Memory B cell (primary cell): Measurements from ENCODE around the gene FAM229A.
"Not testable (repeated sequence)": the region's sequence is repeated elsewhere in the genome, so short reads cannot be mapped to it uniquely, and the experiment has no call there.

Experiments used
- ATAC-seq: fragments of 150-1000 bp; cut with Tn5 transposase; 2 replicates; pipeline ENCODE4 v1.10.0; 2021; ENCODE audit warnings: low read depth, mild to moderate bottlenecking, moderate library complexity
- DNase-seq, 2 donors: peaks; one replicate each; pipeline ENCODE4 v3.0.0; 2022; ENCODE audit warnings: low spot score in 2 of 2
- H3K27ac Mint-ChIP-seq: one replicate; pipeline ENCODE4 v1.8.0; 2022; ENCODE audit warnings: mild to moderate bottlenecking, moderate library complexity, mixed read lengths
- H3K27me3 Mint-ChIP-seq: one replicate; pipeline ENCODE4 v1.8.0; 2022; ENCODE audit warnings: mixed read lengths
- H3K36me3 Mint-ChIP-seq: one replicate; pipeline ENCODE4 v1.8.0; 2022; ENCODE audit warnings: mild to moderate bottlenecking, mixed read lengths
- H3K4me1 Mint-ChIP-seq: one replicate; pipeline ENCODE4 v1.8.0; 2022; ENCODE audit warnings: mixed read lengths
- H3K4me3 Mint-ChIP-seq: one replicate; pipeline ENCODE4 v1.8.0; 2022; ENCODE audit warnings: mild to moderate bottlenecking, moderate library complexity, mixed read lengths
- H3K9me3 Mint-ChIP-seq: one replicate; pipeline ENCODE4 v1.8.0; 2022; ENCODE audit warnings: mixed read lengths

FAM229A gene, protein sequence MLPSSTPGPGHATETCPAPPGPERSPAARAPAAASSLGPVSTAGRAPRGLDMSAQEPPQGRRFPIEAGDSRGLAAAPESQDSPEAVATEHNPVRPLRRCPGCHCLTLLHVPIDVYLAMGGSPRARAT

DNA sequence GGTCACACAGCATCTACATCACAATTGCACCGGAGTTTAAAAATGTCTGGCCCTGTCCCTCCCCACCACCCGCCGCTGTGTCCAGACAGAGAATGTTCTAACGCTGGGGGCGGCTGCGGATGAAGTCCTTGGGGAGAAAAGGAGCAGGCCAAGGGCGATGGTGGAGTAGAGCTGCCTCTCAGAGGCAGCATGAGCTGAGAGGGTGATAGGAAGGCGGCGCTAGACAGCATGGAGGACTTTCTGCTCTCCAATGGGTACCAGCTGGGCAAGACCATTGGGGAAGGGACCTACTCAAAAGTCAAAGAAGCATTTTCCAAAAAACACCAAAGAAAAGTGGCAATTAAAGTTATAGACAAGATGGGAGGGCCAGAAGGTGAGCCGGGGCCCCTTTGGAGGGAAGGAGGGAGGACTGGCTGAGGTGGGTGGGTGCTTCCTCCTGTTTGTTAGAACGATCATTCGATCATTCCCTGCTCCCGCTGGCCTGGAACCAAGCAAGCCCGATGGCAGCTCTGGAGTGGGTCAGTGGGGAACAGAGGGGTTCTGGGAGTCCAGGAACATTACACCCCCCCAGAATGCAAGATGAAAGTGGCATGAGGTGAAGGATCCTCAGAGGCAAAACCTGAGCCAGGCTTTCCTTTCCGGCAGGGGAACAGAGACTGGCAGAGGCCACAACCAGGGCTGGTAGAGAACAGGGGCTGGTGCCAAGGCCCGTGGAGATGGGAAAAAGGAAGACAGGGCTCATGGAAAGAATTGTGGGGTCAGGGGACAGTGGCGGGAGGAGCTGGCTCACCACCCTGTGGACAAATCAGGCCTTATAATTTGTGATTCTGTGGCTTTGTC, at the start of gene FAM229A, which contains the start of gene TSSK3:
Gene FAM229A, minus strand, starts transcription at position 12 of the 840 bp plus-strand sequence. CDS start 394 bp downstream, outside the sequence.
Gene TSSK3, plus strand, starts transcription at position 66 of the 840 bp plus-strand sequence. Its CDS starts 163 bp downstream, at position 229.
- H3K4me1 Mint-ChIP-seq = peaks cover 17% of the 10 kb centered on the region
- no peak for DNase-seq
- no peaks in the 10 kb centered on the region for H3K27me3 Mint-ChIP-seq
- ATAC-seq = no peak
- H3K27ac Mint-ChIP-seq = peak within 1 kb of the TSS; percentile 40
- H3K4me3 Mint-ChIP-seq = peak within 1 kb of the TSS; percentile 61
- no peaks in the 10 kb centered on the region for H3K9me3 Mint-ChIP-seq
- peaks cover 12% of the 10 kb centered on the region for H3K36me3 Mint-ChIP-seq

DNA sequence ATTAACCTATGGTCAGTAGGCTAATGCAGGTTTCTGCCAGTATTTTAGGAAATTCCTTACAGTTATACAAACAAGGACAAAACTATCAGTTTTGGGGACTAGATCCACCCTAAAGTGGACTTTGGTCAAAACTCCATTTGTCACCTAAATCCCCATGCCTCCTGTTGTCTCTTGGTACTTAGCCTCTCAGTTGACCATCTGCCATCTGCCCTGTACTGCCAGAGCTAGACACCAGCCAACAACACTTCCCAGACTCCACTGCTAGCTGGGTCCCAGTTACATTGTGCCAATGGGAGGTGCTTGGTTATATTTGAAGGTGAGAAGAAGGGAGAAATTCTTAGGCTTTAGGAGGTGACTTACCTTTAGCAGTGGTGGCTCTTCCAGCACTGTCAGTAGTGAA, 49.0 kb upstream of the FAM229A start:
- Mint-ChIP-seq H3K36me3 (no peaks in the 10 kb centered on the region), H3K4me1 (peaks cover 3% of the 10 kb centered on the region), H3K4me3 (no peak overlapping the region), H3K27me3 (peaks cover 6% of the 10 kb centered on the region), H3K27ac (no peak overlapping the region), H3K9me3 (no peaks in the 10 kb centered on the region)
- ATAC-seq = no peak
- no peak for DNase-seq

DNA sequence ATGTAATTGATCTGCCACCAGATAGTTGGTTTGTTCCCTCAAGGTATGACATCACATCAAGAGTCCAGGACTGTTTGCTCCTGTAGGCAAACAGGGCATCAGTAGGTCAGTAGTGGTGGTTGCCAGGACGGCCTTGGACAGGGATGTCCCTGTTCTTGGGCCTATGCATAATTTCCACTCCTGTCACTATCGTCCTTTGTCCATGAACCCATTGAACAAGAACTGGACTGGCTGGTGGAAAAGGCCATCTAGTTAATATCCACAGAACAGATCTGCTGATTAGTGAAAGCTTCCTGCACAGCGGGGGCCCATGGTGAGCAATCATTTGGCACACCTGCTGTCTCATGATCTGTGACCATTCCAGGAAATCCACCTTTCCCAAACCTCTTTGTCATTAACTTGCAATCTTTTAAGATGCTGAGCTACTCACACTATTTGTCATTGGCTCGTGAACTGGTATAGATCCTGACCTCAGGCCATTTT, 44.4 kb upstream of the FAM229A start:
- no peaks in the 10 kb centered on the region for H3K27me3 Mint-ChIP-seq
- no peaks in the 10 kb centered on the region for H3K9me3 Mint-ChIP-seq
- ATAC-seq (no peak), DNase-seq (no peak)
- H3K4me3 Mint-ChIP-seq = no peak overlapping the region
- H3K27ac Mint-ChIP-seq = no peak overlapping the region
- no peaks in the 10 kb centered on the region for H3K36me3 Mint-ChIP-seq
- no peaks in the 10 kb centered on the region for H3K4me1 Mint-ChIP-seq

DNA sequence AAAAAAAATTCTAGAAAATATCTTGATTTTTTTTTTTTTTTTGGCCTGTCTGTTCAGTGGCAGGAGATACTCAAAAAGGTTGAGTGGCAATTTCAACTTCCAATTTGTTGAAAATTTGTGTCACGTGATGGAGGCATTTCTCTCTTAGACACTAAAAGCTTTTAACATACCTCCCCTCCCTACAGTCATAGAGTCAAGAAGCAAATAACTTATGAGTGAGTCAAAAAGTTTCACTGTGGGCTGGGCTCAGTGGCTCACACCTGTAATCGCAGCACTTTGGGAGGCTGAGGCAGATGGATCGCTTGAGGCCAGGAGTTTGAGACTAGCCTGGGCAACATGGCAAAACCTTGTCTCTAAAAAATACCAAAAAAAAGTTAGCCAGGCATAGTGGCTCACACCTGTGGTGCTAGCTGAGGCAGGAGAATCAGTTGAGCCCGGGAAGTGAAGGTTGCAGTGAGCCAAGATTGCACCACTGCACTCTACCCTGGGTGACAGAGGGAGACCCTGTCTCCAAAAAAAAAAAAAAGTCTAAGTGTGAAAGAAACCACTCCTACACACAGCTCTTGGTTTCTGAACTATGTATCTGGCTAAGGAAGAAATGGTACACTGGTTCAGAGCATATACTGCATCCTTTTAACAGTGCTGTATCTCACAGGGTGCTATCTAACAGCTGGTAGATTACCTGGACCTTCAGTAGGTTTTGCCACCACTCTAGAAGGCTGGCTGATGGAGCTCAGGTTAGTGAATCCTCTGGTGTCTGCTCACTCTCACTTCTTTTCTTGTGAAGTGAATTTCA, 43.6 kb upstream of the FAM229A start:
- Mint-ChIP-seq H3K27ac (no peak overlapping the region), H3K36me3 (no peaks in the 10 kb centered on the region), H3K4me1 (no peaks in the 10 kb centered on the region), H3K27me3 (no peaks in the 10 kb centered on the region), H3K4me3 (no peak overlapping the region), H3K9me3 (no peaks in the 10 kb centered on the region)
- ATAC-seq (no peak), DNase-seq (no peak)

DNA sequence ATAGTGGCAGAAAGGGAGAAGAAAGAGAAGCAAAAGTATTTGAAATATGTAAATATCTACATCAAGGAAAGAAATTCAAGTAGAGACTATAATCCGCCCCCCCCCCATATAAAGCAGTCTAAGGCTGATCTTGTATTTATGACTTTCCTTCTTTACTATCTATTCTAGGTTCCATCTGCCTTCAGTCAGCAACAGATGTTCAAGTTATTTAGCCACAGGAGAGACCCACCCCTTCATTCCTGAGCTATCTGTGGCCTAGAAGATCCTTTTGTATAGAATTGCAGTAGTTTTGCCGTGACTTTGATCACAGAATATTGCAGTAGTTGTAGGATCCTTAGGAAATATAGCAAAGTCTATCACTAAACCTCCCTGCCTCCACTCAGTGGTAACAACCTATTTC, 42.7 kb upstream of the FAM229A start:
- DNase-seq (no peak), ATAC-seq (no peak)
- Mint-ChIP-seq H3K27ac (no peak overlapping the region), H3K27me3 (no peaks in the 10 kb centered on the region), H3K36me3 (no peaks in the 10 kb centered on the region), H3K9me3 (no peaks in the 10 kb centered on the region), H3K4me3 (no peak overlapping the region), H3K4me1 (no peaks in the 10 kb centered on the region)

DNA sequence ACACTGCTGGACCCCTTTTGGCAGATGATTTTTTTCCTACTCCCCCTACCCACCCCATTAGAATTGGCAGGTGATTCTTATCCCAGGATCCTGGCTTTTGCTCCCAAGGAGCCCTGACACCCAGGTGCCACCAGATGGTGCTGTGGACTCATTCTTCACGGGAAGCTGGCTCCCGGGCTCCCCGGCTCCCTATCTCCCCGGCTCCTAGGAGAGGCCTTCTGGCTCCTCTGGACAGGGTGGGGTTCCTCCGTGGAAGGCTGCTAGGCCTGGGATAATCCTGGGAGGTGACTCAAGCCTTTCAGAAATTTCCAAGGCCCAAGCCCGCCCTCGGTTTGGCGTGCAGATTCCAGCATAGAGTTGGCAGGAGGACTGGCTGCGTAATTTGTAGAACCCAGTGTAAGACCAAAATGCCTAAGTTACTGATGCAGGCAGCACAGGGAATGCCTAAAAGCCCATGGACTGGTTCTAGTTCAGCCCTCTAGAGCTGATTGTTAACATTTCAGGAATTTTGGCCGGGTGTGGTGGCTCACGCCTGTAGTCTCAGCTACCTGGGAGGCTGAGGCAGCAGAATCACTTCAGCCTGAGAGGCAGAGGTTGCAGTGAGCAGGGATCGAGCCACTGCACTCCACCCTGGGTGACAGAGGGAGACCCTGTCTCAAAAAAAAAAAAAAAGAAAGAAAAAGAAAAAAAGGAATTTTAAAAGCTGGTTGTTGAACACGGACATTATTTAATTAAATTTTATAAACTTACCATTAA, 38.8 kb upstream of the FAM229A start:
- DNase-seq (peak; percentile 37 to 50), ATAC-seq (peak; percentile 62)
- H3K4me3 Mint-ChIP-seq = no peak overlapping the region
- H3K36me3 Mint-ChIP-seq = no peaks in the 10 kb centered on the region
- H3K9me3 Mint-ChIP-seq = no peaks in the 10 kb centered on the region
- H3K27ac Mint-ChIP-seq = no peak overlapping the region
- no peaks in the 10 kb centered on the region for H3K4me1 Mint-ChIP-seq
- no peaks in the 10 kb centered on the region for H3K27me3 Mint-ChIP-seq

DNA sequence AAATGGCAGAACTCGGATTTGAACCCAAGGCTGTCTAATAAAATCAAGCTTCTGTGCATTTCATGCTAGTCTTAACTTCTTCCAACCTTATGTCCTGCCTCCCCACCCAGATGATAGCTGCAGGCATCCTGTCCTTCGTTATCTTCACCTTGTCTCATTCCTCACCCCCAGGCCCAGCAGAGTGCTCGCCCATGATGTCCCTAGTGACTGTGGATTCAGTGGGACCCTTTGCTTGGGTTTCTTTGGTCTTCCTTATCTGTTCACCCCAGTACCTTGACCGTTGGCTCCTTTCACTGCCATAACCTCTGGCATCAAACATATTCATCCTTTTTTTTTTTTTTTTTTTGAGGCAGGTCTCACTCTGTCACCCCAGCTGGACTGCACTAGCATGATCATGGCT, 37.6 kb upstream of the FAM229A start:
- H3K27me3 Mint-ChIP-seq = no peaks in the 10 kb centered on the region
- ATAC-seq (no peak), DNase-seq (no peak)
- peaks cover 3% of the 10 kb centered on the region for H3K4me1 Mint-ChIP-seq
- no peaks in the 10 kb centered on the region for H3K9me3 Mint-ChIP-seq
- no peaks in the 10 kb centered on the region for H3K36me3 Mint-ChIP-seq
- no peak overlapping the region for H3K27ac Mint-ChIP-seq
- no peak overlapping the region for H3K4me3 Mint-ChIP-seq

DNA sequence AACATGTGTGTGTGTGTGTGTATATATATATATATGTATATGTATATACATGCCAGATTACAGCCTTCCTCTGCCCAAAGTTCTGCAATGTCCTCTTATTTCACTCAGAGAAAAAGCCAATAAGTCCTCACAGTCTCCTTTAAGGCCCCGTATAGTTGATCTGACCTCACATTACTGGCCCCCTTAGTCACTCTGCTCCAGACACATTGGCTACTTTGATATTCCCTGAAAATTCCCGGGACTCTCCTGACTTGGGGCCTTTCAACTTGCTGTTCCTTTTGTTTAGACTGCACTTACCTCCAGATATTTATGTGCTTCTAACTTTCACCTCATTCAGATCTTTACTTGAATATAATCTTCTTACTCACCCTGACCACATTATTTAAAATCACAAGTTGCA, 36.1 kb upstream of the FAM229A start:
- Mint-ChIP-seq H3K9me3 (no peaks in the 10 kb centered on the region), H3K27ac (no peak overlapping the region), H3K4me1 (peaks cover 8% of the 10 kb centered on the region), H3K27me3 (no peaks in the 10 kb centered on the region), H3K36me3 (peaks cover 2% of the 10 kb centered on the region), H3K4me3 (no peak overlapping the region)
- DNase-seq (no peak), ATAC-seq (no peak)

DNA sequence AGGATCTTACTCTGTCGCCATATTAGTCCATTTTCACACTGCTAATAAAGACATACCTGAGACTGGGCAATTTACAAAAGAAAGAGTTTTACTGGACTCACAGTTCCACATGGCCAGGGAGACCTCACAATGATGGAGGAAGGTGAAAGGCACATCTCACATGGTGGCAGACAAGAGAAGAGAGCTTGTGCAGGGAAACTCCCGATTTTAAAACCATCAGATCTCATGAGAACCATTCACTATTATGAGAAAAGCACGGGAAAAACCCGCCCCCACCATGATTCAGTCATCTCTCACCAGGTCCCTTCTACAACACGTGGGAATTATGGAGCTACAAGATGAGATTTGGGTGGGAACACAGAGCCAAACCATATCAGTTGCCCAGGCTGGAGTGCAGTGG, 34.2 kb upstream of the FAM229A start:
- H3K4me3 Mint-ChIP-seq, DNase-seq, H3K9me3 Mint-ChIP-seq, H3K27me3 Mint-ChIP-seq, H3K27ac Mint-ChIP-seq, ATAC-seq, H3K36me3 Mint-ChIP-seq: not testable (repeated sequence)
- H3K4me1 Mint-ChIP-seq = peaks cover 13% of the 10 kb centered on the region

DNA sequence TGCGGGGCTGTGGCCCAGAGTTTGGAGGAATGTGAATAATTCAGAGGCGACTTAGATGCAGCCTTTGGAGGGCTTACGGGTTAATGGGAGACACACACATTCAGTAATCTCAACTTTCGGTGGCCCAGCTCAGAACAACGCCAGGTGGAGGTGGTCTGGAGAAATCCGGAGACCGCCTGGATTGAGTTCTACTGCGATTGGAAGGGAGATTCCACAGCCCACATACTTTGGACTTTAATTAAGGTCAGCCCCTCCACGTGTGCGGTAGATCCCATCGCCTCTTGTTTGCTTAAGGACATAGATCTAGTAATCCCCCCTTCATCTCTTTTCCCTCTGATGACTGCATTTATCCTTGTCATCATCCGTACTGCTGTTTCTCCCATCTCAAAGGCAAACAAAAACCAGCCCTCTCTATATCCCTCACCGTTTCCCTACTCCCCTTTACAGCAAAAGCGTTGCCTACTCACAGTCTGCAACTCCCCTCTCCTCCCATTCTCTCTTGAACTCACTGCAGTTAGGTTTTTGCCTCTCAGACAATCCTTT, 32.7 kb upstream of the FAM229A start:
- Mint-ChIP-seq H3K9me3 (no peaks in the 10 kb centered on the region), H3K4me1 (peaks cover 13% of the 10 kb centered on the region), H3K4me3 (peak overlapping the region; percentile 99), H3K27me3 (no peaks in the 10 kb centered on the region), H3K27ac (peak overlapping the region; percentile 98), H3K36me3 (peaks cover 4% of the 10 kb centered on the region)
- no peak for ATAC-seq
- DNase-seq = no peak

DNA sequence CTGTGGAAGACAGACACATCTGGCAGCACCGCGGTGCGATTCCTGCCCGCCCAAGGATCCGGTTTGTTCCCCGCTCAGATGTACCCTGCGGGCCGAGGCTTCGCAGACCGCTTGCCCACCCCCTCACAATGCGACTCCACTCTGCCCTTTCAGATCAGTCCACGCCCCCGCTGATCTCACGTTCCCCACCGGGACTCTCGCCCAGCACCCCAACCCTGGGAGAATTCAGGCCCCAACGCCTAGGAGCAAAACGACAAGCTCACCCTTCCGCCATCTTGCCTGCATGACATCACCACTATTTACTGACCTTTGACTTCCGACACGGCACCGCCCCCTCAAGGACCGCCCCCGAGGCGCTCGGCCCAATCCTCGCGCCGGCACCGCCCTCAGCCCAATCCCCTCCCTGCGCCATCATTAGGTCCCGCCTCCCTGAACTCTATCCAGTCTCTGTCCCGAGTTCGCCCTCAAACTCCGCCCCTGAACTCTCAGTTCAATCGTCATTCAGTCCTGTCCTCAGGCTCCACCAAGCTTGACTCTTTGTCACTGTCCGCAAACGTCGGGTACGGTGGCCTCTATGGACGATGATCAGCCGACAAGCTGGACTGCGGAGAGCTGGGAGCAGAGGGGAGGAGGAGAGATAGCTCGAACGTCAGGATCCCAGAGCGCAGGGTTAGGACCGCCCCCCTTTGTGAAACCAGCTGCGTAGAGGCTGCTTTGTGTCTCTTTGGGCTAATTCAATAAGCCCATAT, 32.0 kb upstream of the FAM229A start, which contains the start of gene BSDC1:
Gene BSDC1, minus strand, starts transcription at position 301 of the 749 bp plus-strand sequence. Its CDS starts 27 bp downstream, at position 274.
- H3K27ac Mint-ChIP-seq = peak within 1 kb of the TSS; percentile 98

DNA sequence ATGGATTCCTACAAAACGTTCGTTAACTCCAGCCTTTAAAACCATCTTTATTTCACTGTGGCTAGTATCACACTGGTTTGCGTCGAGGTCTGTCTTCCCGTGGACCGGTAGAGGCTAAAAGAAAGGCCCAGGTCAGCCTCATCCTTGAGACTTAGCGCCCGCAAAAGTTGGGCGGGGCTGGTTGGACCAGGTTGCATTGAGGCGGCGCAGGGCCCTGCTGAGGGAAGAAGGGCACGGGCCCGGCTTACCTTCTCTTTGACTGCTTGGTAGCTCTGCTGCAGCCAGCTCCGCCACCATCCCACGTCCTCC, 31.5 kb upstream of the FAM229A start:
- DNase-seq = no peak
- ATAC-seq = peak; percentile 32

More for the DNA sequence above, 32.0 kb upstream of the FAM229A start, which contains the start of gene BSDC1:
- Mint-ChIP-seq H3K4me1 (peaks cover 13% of the 10 kb centered on the region), H3K36me3 (peaks cover 4% of the 10 kb centered on the region), H3K4me3 (peak within 1 kb of the TSS; percentile 99), H3K27me3 (no peaks in the 10 kb centered on the region), H3K9me3 (no peaks in the 10 kb centered on the region)
- DNase-seq (peak; percentile 96 to 98), ATAC-seq (peak; percentile 93)

DNA sequence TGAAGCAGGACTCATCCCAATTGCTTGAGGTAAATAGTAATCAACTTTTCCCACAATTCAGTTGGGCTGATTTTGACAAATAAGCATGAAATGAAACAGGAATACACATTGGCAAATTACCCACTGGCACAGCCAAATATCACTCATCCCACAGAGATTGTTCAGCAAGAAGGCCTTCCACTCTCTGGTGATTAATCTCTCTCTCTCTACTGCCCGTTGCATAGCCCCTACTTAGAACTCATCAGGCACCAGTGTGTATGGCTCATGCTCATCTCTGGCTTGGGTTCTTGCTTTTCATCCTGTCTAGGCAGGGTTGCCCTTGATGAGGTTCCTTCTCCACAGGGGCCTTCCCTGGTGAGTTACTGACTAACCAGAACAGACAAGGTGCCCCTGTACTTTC, 30.9 kb upstream of the FAM229A start:
- H3K4me1 Mint-ChIP-seq = peaks cover 13% of the 10 kb centered on the region
- H3K9me3 Mint-ChIP-seq = no peaks in the 10 kb centered on the region
- H3K27me3 Mint-ChIP-seq = no peaks in the 10 kb centered on the region
- ATAC-seq (no peak), DNase-seq (no peak)
- peaks cover 4% of the 10 kb centered on the region for H3K36me3 Mint-ChIP-seq
- H3K27ac Mint-ChIP-seq = no peak overlapping the region
- H3K4me3 Mint-ChIP-seq = peak overlapping the region; percentile 99

More for the DNA sequence above, 31.5 kb upstream of the FAM229A start:
- Mint-ChIP-seq H3K27ac (peak overlapping the region; percentile 98), H3K4me3 (peak overlapping the region; percentile 99), H3K36me3 (peaks cover 4% of the 10 kb centered on the region), H3K4me1 (peaks cover 13% of the 10 kb centered on the region), H3K27me3 (no peaks in the 10 kb centered on the region), H3K9me3 (no peaks in the 10 kb centered on the region)
